NCI-H524 (cell line): Measurements from ENCODE around the gene IRGC.
A peak's percentile ranks its signal among the peaks of the same experiment; 100 is the strongest.
"Not testable (repeated sequence)": the region's sequence is repeated elsewhere in the genome, so short reads cannot be mapped to it uniquely, and the experiment has no call there.

Experiments
- DNase-seq, 2 experiments: peaks; one replicate each; lab custom pipeline; 2025; lab: John Stamatoyannopoulos, UW

The IRGC gene

DNA sequence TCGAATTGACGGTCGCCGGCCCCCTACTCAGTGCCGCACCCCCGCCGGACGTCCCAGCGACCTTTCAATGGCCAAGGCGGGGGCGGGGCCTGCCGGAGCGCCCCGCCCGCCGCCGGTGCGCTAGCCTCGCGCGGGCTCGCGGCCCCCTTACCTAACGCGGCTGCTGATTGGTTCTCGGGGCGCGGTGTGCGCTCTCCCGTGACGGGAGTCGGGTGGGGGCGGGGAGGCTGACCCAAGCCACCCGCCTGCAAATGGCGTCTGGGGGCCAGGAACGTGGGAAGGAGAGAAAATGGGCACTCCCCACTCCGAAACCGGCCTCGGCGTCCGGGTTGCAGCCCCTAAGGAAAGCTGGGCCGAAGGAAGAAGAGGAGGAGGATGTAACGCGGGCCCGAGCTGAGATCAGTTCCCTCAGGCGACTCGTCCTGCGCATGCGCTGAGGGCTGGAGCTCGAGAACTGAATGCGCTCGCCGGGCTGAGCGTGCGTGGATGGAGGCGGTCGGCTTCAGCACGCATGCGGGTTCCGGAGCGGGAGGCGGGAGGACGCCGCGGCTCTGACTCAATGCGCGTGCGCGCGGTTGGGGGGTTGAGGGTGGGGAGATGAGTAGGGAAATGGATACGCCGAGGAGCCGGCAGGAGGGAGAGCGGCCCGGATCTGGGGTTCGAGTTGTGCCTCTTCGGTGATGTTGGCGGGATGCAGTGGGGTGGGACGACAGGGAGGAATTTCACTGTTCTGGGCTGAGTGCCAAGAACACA, 38.8 kb downstream of the IRGC start, which contains the start of gene SMG9:
Gene SMG9 (minus strand): TSS at position 460 of the 753 bp plus-strand sequence. CDS start 4,221 bp downstream, outside the sequence.
- peak; percentile 94 for DNase-seq

DNA sequence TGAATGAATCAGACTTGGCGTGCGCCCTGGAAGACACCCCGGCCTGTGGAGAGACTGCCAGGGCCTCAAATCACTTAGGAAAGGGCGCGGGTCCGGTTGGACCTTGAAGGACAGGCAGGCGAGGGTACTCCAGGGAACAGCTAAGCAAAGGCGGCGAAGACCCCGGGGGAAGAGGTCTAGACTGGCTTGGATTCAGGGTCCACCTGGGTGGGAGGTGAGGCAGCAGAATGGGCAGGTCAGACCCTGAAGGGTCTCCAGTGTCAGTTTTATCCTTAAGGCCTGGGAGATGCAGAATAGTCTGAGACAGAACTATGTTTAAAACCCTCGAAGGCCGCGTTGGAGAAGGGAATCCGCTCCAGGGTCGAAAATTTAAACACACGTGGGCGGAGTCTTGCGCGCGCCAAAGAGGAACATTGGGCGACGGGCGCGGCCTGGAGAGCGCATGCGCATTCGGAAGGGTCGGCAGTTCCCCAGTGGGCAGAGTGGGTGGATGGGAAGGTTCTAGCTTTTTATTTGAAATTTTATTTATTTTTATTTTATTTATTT, 39.5 kb downstream of the IRGC start:
- DNase-seq: peak; percentile 20 to 51

DNA sequence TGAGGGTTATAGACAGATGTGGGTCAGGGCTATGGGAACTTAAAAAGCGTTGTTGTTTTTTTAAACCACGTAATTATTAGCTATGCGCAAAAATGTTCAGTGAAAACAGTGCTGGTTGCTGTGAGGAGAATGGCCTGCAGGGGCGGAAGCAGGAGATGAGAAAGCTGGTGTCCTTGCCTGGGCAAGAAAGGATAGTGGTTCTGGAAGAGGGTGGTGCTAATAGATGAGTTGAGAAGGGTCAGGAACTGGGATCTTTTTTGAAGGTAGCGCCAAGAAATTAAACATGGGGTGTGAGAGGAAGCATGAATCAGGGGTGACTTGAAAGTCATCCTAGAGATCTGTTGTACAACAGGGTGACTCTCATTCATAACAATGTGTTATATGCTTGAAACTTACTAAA, 43.6 kb downstream of the IRGC start:
- no peak for DNase-seq

DNA sequence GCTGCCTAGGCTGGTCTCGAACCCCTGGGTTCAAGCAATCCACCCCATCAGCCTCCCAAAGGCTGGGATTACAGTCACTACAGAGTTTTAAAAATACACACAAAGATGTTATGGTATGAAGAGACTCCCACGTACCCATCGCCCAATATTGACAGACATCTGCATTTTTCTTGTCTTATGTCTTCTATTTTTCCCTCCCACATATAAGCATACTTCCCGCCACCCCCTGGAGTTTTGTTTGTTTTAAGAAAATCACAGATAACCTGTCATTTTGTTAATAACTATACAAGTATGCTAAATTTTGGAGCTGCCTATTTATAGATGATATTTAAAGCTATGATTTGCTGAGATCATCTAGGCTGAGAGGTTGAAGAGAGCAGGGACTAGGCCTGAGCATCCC, 45.1 kb downstream of the IRGC start:
- no peak for DNase-seq

DNA sequence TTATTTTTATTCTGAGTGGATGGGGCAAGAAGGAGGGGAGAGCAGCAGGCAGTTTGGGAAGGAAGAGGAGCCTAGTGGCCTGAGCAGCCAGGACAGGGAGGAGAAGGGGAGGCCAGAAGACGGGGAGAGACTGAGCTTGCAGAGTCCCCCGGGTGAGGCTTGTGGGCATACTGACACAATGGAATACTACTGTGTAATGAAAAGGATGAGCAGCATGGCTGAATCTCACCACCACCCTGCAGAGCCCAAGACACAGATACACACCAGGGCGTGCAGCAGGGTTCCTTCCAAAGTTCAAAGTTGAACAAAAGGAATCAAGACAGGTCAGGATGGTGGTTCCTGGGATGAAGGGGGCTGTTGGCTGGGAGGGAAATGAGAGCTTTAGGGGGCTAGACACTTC, 46.9 kb downstream of the IRGC start:
- no peak for DNase-seq

DNA sequence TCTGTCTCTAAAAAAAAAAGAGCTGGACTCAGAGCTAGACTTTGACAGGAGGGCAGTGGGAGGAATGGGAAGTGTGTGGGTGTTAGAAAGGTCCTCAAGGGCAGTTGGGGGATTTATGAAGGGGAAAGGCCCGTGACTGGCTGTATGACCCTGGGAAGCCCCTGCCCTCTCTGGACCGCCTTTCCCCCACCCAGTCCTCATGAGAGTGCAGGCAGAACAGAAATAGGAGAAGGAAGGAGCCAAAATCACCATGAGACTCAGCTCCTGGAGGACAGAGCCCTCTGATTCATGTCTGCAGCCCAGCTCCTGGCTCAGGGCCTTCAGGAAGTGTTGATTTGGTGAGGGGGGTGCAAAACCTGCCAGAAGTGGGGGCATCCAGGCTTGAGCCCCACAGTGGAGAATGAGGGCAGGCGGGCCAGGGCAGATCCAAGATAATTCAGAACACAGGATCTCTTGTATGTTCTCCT, 47.6 kb downstream of the IRGC start:
- DNase-seq: no peak

DNA sequence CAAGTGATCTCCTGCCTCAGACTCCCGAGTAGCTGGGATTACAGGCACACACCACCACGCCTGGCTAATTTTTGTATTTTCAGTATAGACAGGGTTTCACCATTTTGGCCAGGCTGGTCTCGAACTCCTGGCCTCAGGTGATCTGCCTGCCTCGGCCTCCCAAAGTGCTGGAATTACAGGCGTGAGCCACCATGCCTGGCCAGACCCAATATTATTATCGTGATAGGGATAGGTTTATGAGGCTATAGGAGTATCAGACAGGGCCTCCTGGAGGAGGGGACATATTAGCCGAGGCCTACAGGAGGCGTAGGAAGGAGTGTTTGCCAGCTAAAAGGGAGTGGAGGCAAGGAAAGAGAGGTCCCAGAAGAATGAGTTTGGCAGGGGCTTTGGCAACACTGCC, 48.8 kb downstream of the IRGC start:
- DNase-seq: not testable (repeated sequence)

DNA sequence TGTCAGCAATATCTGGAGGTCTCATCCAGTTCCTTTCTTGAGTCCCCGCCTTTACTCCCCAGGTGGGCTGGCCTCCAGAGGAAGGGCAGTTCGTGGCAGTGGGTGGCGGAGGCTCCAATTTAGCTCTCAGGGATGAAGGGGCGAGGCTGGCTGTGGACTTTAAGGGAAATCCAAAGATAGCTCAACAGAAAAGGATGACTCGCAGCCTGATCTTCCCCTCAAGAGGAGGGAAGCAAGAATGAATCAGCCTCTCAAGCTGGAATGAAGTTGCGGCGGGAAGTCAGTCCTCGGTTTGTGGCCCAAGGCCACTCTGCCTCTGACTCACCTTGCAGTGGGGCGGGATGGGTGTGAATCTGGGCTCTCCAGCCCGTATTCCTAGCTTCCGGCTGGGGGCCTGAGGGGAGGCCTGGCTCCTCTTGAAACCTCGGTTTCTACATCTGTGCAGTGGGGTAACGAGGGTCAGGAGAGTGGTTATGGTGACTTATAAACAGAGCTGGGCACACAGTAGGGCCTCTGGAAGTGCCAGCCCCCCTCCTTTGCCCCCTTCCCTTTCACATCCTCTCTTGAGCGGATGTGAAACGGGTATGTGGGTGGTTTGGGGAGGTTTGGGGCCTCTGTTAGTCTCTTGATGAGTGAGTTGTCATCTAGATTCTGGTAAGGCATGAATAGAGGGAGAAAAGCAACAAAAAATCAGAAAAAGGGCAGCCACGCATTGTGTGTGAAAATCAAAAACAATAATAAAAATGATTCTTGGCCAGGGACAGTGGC, 49.4 kb downstream of the IRGC start:
- no peak for DNase-seq

DNA sequence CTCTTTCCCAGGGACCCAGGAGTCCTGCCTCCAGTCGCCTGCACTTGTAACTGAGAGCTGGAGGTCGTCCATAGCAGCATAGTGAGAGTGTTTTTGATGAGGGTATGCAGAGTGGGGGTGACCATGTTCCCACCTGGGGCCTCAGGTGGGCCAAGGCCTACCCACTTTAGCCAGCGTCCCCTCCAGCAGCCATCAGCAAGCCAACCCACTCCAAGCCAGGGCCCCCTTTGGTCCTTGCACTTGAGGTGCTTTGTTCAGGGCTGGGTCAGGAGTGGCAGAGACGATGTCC, 50.8 kb downstream of the IRGC start:
- DNase-seq: no peak

DNA sequence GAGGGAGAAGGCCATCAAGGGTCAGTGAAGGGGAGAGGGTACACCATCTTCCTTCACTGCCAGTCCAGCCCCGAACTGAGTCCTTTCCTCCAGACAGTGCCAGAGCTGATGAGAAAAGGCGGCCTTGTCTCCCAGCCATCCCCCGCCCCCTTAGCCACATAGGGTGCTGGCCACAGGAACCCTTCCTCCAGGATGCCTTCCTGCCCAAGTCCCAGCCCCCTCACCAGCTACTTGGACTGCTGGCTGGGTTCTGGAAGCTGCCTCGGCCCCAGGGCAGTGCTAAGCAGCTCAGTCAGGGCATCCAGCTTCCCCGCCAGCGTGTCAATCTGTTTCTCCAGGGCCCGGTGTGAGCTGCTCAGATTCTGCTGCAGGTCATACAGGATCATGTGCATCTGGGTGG, 51.4 kb downstream of the IRGC start:
- no peak for DNase-seq

DNA sequence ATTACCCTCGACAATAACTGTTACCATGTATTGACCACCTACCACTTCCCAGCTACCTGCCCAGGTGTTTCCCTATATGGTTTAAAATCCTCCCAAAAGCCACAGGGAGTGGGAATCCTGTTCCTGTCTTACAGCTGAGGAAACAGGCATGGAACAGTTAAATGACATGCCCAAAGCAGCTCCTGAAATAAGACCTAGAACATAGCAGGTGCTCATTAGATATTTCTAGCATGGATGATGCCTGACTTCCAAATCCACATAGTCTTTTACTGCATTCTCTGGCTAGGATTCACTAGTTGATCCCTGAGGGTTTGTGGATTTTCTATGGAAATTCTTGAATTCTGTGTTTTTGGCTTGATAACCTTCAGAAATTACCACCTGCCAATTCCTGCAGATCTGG, 51.9 kb downstream of the IRGC start:
- no peak for DNase-seq

DNA sequence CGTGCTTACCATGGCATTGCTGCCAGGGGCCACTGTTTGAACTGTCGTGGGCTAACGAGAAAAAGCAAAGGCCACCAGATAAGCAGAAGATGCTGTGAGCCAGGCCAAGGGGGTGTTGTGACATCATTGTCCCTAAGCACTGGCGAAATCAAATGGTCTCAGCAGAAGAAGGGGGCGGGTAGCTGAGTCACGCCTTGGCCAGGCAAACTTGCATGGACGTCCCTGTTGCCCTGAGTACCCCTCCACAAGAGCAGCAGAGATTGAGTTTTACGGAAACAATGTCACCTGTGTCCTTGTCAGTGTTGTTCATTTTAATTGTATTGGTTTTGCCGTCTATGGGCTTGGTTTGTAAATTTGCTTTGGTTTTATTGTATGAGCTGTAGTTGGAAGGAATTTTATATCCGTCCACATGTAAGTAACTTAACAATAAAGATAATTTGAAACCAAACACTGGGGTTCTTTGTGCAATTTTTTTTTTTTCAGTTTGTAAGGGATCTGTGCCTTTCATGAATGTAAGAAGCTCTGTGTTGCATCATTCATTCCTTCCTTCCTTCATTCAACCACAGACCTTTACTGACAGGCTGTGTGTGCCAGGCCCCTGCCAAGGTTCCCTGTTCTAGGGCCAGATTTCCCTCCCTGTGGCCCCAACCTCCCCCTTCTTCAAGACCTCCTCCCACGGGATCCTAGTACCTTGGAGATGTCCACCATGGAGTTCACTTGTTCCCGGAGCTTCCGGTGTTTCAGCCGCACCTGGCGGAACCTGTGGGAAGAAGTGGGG, 52.6 kb downstream of the IRGC start:
- DNase-seq: no peak

DNA sequence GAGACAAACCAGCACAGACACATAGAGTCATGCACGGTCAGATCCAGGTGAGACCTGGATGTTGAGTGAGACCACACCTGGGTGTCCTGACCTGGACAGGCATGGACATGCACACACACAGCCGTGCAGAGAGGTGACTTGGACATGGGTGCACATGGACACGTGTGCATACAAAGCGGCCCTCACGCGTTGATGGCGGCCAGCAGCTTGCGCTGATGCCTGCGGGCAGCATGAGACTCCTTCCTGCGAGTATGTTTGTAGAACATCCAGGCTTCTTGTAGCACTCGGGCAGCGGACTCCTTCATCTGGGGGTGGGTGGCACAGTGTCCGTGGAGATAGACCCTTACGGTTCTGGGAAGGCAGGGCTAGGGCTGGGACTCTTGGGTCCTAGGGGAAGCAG, 53.4 kb downstream of the IRGC start:
- DNase-seq: no peak
